GM23338 (cell line): Measurements from ENCODE around the gene NHS. TPM values are rescaled to one million over a fixed set of nuclear protein-coding genes. Genes with fewer than 3 reads are reported as not detected.

Experiments used
- ATAC-seq: fragments of 200-7000 bp; cut with Tn5 transposase; 3 replicates; pipeline ENCODE4 v1.9.1; 2020
- DNase-seq: peaks from one replicate; pipeline ENCODE4 v3.0.0-alpha.2; 2015; ENCODE audit warnings: low spot score
- H2AFZ ChIP-seq: fragments of 200-600 bp; sonication (generic); 2 replicates; pipeline ENCODE4 v1.8.0; 2016; ENCODE audit warnings: antibody characterized with exemption, mild to moderate bottlenecking, moderate library complexity
- H3F3A ChIP-seq: fragments of 200-600 bp; sonication (generic); replicated peaks from 2 replicates; pipeline ENCODE4 v1.8.0; 2017; ENCODE audit warnings: antibody characterized with exemption, mixed run types, low read depth
- H3K27ac ChIP-seq: fragments of 200-600 bp; sonication (generic); 2 replicates; pipeline ENCODE4 v1.6.1; 2016; ENCODE audit warnings: low read depth
- H3K27me3 ChIP-seq: fragments of 200-600 bp; sonication (generic); 2 replicates; pipeline ENCODE4 v1.8.0; 2016; ENCODE audit warnings: mild to moderate bottlenecking, mixed run types, moderate library complexity; ENCODE audit not compliant: insufficient read depth
- H3K36me3 ChIP-seq: fragments of 200-600 bp; sonication (generic); 2 replicates; pipeline ENCODE4 v1.8.0; 2016; ENCODE audit warnings: mild to moderate bottlenecking; ENCODE audit not compliant: insufficient read depth
- H3K4me1 ChIP-seq: fragments of 200-600 bp; sonication (generic); 2 replicates; pipeline ENCODE4 v1.8.0; 2016; ENCODE audit warnings: mild to moderate bottlenecking, moderate library complexity; ENCODE audit not compliant: insufficient read depth
- H3K4me2 ChIP-seq: fragments of 200-600 bp; sonication (generic); 2 replicates; pipeline ENCODE4 v1.7.1; 2017; ENCODE audit warnings: mixed run types
- H3K4me3 ChIP-seq: fragments of 200-600 bp; sonication (generic); 2 replicates; pipeline ENCODE4 v1.6.1; 2016; ENCODE audit warnings: mixed run types
- H3K79me2 ChIP-seq: fragments of 200-600 bp; sonication (generic); replicated peaks from 2 replicates; pipeline ENCODE4 v1.8.0; 2017; ENCODE audit warnings: mild to moderate bottlenecking; ENCODE audit not compliant: insufficient read depth
- H3K9me2 ChIP-seq: fragments of 200-600 bp; sonication (generic); 2 replicates; pipeline ENCODE4 v1.8.0; 2017; ENCODE audit not compliant: insufficient read depth
- H4K20me1 ChIP-seq: fragments of 200-600 bp; sonication (generic); replicated peaks from 2 replicates; pipeline ENCODE4 v1.8.0; 2017; ENCODE audit warnings: mild to moderate bottlenecking; ENCODE audit not compliant: insufficient read depth
- H3K27ac Mint-ChIP-seq: 2 replicates; pipeline ENCODE4 v1.8.0; 2020; ENCODE audit warnings: inconsistent platforms, mild to moderate bottlenecking, moderate library complexity, mixed read lengths
- H3K27me3 Mint-ChIP-seq: 3 replicates; pipeline ENCODE4 v1.8.0; 2022; ENCODE audit warnings: low read depth, mild to moderate bottlenecking, moderate library complexity, mixed read lengths, inconsistent platforms; ENCODE audit not compliant: insufficient read depth, poor library complexity
- H3K36me3 Mint-ChIP-seq: 3 replicates; pipeline ENCODE4 v1.8.0; 2021; ENCODE audit warnings: low read depth, mild to moderate bottlenecking, inconsistent platforms, moderate library complexity, mixed read lengths
- H3K4me1 Mint-ChIP-seq: 3 replicates; pipeline ENCODE4 v1.8.0; 2020; ENCODE audit warnings: mild to moderate bottlenecking, inconsistent platforms, mixed read lengths
- H3K4me3 Mint-ChIP-seq: 3 replicates; pipeline ENCODE4 v1.8.0; 2021; ENCODE audit warnings: moderate library complexity, mild to moderate bottlenecking, inconsistent platforms, mixed read lengths
- H3K9me3 Mint-ChIP-seq: 3 replicates; pipeline ENCODE4 v1.8.0; 2020; ENCODE audit warnings: moderate library complexity, mild to moderate bottlenecking, inconsistent platforms, mixed read lengths
- CREB1 ChIP-seq: fragments of 250-450 bp; sonication (Bioruptor Pico); IDR thresholded peaks from 2 replicates; pipeline ENCODE4 v1.5.0; 2020; ENCODE audit warnings: low read depth, mild to moderate bottlenecking, moderate library complexity
- EZH2 ChIP-seq: fragments of 200-600 bp; sonication (generic); IDR thresholded peaks from one replicate; pipeline ENCODE4 v1.8.0; 2017; ENCODE audit warnings: antibody characterized with exemption, mild to moderate bottlenecking, low read depth; ENCODE audit not compliant: unreplicated experiment
- EZH2phosphoT487 ChIP-seq: fragments of 200-600 bp; sonication (generic); IDR thresholded peaks from one replicate; pipeline ENCODE4 v1.8.1; 2018; ENCODE audit warnings: antibody characterized with exemption; ENCODE audit not compliant: unreplicated experiment
- JUNB ChIP-seq: IDR thresholded peaks from one replicate; pipeline ENCODE4 v1.6.1; 2016; ENCODE audit warnings: antibody characterized with exemption; ENCODE audit not compliant: unreplicated experiment
- NANOG ChIP-seq: IDR thresholded peaks from 2 replicates; pipeline ENCODE4 v1.6.1; 2016; ENCODE audit warnings: antibody characterized with exemption, borderline replicate concordance
- POLR2AphosphoS5 ChIP-seq: IDR thresholded peaks from 2 replicates; pipeline ENCODE4 v1.6.1; 2016; ENCODE audit warnings: antibody characterized with exemption, low read depth
- ZNF114 ChIP-seq: fragments of 250-450 bp; sonication (Bioruptor Pico); IDR thresholded peaks from 2 replicates; pipeline ENCODE4 v1.5.0; 2020; ENCODE audit warnings: mild to moderate bottlenecking, moderate library complexity
- polyA plus RNA-seq: library from polyadenylated mRNA; unstranded; fragments of >200 nt; fragmentation: Nextera tagmentation; extraction: Ambion mirVana; gene quantifications from 2 replicates; pipeline ENCODE4 v1.2.1, GENCODE V29; 2016
- total RNA-seq: library from RNA; depleted of rRNA; stranded (reverse); fragments of >200 nt; shearing (Covaris generic); gene quantifications from 2 replicates; pipeline ENCODE4 v1.2.3, GENCODE V29; 2014
- TF ChIP-seq, protein P1 (sequence below): fragments of 250-450 bp; sonication (Bioruptor Pico); IDR thresholded peaks from 2 replicates; pipeline ENCODE4 v1.5.0; 2020; ENCODE audit warnings: mild to moderate bottlenecking, moderate library complexity

The NHS gene
- total and polyA plus RNA-seq, 2 experiments from 2014 or later: 1.8 to 8.2 TPM

DNA sequence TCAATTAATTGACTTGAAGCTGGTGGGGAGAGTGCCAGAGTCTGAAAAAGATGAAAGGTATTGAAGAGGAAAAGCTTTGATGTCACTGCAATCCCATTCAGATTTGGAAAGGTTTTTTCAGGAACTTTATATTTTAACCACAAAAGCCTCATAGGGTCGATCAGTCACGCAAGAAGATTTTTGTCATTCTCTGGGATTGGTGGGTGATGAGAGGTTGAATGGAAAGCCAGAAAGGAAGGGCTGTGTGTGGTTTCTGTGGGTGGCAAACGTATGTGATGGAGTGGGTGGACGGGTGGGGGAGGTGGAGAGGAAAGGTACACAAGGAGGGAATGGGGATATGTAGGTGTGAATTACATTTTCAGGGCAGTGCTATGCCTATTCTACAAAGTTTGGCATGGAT is 188.5 kb downstream of the NHS start (continued):
- TF ChIP-seq, protein P1, sequence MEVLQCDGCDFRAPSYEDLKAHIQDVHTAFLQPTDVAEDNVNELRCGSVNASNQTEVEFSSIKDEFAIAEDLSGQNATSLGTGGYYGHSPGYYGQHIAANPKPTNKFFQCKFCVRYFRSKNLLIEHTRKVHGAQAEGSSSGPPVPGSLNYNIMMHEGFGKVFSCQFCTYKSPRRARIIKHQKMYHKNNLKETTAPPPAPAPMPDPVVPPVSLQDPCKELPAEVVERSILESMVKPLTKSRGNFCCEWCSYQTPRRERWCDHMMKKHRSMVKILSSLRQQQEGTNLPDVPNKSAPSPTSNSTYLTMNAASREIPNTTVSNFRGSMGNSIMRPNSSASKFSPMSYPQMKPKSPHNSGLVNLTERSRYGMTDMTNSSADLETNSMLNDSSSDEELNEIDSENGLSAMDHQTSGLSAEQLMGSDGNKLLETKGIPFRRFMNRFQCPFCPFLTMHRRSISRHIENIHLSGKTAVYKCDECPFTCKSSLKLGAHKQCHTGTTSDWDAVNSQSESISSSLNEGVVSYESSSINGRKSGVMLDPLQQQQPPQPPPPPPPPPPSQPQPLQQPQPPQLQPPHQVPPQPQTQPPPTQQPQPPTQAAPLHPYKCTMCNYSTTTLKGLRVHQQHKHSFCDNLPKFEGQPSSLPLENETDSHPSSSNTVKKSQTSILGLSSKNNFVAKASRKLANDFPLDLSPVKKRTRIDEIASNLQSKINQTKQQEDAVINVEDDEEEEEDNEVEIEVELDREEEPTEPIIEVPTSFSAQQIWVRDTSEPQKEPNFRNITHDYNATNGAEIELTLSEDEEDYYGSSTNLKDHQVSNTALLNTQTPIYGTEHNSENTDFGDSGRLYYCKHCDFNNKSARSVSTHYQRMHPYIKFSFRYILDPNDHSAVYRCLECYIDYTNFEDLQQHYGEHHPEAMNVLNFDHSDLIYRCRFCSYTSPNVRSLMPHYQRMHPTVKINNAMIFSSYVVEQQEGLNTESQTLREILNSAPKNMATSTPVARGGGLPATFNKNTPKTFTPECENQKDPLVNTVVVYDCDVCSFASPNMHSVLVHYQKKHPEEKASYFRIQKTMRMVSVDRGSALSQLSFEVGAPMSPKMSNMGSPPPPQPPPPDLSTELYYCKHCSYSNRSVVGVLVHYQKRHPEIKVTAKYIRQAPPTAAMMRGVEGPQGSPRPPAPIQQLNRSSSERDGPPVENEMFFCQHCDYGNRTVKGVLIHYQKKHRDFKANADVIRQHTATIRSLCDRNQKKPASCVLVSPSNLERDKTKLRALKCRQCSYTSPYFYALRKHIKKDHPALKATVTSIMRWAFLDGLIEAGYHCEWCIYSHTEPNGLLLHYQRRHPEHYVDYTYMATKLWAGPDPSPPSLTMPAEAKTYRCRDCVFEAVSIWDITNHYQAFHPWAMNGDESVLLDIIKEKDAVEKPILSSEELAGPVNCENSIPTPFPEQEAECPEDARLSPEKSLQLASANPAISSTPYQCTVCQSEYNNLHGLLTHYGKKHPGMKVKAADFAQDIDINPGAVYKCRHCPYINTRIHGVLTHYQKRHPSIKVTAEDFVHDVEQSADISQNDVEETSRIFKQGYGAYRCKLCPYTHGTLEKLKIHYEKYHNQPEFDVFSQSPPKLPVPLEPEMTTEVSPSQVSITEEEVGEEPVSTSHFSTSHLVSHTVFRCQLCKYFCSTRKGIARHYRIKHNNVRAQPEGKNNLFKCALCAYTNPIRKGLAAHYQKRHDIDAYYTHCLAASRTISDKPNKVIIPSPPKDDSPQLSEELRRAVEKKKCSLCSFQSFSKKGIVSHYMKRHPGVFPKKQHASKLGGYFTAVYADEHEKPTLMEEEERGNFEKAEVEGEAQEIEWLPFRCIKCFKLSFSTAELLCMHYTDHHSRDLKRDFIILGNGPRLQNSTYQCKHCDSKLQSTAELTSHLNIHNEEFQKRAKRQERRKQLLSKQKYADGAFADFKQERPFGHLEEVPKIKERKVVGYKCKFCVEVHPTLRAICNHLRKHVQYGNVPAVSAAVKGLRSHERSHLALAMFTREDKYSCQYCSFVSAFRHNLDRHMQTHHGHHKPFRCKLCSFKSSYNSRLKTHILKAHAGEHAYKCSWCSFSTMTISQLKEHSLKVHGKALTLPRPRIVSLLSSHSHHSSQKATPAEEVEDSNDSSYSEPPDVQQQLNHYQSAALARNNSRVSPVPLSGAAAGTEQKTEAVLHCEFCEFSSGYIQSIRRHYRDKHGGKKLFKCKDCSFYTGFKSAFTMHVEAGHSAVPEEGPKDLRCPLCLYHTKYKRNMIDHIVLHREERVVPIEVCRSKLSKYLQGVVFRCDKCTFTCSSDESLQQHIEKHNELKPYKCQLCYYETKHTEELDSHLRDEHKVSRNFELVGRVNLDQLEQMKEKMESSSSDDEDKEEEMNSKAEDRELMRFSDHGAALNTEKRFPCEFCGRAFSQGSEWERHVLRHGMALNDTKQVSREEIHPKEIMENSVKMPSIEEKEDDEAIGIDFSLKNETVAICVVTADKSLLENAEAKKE (CRISPR knock-in tag): no peak
- TF ChIP-seq EZH2phosphoT487 (no peak), CREB1 (CRISPR knock-in tag) (no peak), ZNF114 (no peak), POLR2AphosphoS5 (no peak), JUNB (no peak), NANOG (no peak)

DNA sequence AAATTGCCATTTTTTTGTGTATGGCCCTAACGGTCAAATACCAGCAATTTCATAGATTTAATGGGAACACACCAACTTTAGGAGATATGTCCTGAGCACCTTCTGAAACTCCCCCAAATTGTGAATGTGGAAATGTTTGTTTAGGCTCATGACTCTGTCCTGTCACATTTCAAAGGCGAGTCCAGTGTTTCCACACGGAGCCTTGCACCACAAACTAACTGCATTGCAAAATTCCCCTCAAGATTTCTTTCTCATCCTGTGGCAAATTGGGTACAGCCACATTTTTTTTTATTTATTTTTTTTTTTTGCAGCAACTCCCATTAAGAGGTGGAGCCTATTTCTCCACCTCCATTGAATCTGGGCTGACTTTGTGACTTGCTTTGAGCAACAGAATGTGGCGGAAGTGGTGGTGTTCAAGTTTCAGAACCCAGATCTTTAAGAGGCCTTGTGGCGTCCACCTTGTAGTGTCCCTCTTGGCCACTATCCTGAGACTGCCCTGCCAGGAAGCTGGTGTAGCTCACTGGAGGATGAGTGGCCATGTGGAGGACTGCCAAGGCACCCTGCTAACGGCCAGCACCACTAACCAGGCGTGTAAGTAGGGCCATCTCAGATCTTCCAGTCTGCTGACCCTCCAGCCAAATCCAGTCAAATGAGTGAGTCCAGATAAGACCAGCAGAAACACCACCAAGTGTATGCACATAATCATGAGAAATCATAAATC is 189.8 kb downstream of the NHS start:
- Histone ChIP-seq H3K36me3 (no peaks in the 10 kb centered on the region), H2AFZ (no peak overlapping the region), H3K27ac (no peak overlapping the region), H3F3A (no peaks in the 10 kb centered on the region), H4K20me1 (no peaks in the 10 kb centered on the region), H3K79me2 (no peaks in the 10 kb centered on the region), H3K4me3 (no peak overlapping the region), H3K4me2 (no peak overlapping the region), H3K27me3 (no peaks in the 10 kb centered on the region), H3K4me1 (peaks cover 18% of the 10 kb centered on the region), H3K9me2 (no peaks in the 10 kb centered on the region)
- no peaks in the 10 kb centered on the region for H3K27me3 Mint-ChIP-seq
- H3K27ac Mint-ChIP-seq: no peak overlapping the region
- DNase-seq (no peak), ATAC-seq (no peak)
- H3K4me3 Mint-ChIP-seq: no peak overlapping the region
- H3K4me1 Mint-ChIP-seq: peaks cover 24% of the 10 kb centered on the region
- no peaks in the 10 kb centered on the region for H3K9me3 Mint-ChIP-seq
- H3K36me3 Mint-ChIP-seq: no peaks in the 10 kb centered on the region
- no peak for TF ChIP-seq EZH2
